ENCODE data around the gene FILIP1L. TPM values are rescaled to one million over a fixed set of nuclear protein-coding genes. Genes with fewer than 3 reads are reported as not detected.

The FILIP1L gene
- total RNA-seq, 1 donor from 2014 or later: 136 TPM

DNA sequence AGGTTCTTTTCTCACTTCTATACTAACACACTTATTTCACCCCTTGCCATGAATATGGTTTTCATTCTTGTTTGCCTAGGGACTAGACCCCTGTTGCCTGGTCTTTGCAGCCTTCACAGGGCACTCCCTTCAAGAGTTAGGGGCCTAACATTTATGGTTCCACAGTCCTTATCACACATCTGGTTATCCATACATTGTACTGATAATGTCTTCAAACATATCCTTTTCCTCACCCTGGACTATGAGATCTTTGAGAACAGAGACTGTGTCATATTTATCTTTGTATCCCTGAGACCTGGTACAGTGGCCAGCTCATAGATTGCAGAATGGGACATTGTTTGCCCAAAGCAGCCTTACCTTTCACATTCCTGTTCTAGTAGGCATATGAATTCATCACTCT, 190.4 kb downstream of the FILIP1L start:
- DNase-seq (ENCODE audit: low spot score): no peak

- DNase-seq (ENCODE audit: low spot score): no peak
Measured at GRCh38 chr3:99921986-99922385, 192.3 kb downstream of the FILIP1L start.

DNA sequence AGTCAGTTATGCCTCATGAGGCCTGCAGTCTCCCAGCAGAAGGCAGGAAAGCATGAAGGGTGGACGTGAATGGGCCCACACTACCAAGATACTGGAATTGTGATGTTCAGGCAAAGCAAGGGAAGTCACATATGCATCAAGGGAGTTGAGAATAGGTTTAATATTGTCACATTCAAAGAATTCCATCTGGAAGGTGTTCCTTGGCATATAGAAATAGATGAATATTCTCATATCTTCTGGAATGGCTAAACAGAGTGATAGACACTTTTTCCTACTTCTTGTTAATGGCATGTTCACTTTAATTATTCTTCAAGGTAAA, 193.0 kb downstream of the FILIP1L start:
- DNase-seq (ENCODE audit: low spot score): no peak

DNA sequence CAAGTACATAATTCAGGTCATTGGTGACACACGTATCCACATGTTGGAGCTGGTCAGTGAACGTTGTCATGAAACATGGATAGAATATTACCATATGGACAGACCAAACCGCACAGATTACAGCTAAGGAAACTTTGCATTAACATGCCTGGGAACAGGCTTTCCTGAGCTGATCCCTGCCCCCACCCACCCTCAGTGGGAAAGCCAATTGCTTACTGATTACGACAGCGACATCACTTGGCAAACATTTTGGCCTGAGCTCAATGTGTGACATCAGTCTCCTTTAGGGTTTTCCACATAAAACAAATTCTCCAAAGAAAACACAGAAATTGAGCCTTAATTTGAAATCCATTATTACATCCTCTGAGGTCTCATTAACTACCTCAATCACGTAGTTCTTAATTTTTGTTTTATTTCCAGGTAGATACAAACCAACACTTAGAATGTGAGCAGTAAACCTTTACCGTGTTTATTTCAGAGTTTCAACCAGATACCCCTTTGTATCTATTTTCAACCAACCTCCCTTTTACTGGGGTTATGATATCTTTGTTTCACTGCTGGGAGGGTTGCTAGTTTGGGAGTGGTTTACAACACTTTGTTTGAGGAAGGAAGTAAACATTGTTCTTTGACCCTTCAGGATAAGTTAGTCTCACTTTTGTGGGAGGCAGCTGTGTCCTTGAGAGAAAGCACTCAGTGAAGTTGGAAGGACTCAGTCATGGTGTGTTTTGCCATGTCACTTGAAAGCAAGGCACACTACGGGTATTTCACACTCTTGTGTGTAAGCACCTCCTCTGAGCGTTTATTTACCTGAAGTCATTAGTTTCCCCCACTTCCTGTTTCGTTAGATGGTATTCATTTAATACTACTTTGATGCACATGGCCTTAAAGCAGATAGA, 193.6 kb downstream of the FILIP1L start:
- peak; percentile 68 for DNase-seq (ENCODE audit: low spot score)

GRCh38 chr3:99919694-99920093, 194.6 kb downstream of the FILIP1L start:
- no peak for DNase-seq (ENCODE audit: low spot score)

GRCh38 chr3:99918715-99919114, 195.6 kb downstream of the FILIP1L start:
- no peak for DNase-seq (ENCODE audit: low spot score)

- no peak for DNase-seq (ENCODE audit: low spot score)
Measured at GRCh38 chr3:99915906-99916432, 198.3 kb downstream of the FILIP1L start.

- no peak for DNase-seq (ENCODE audit: low spot score)
Measured at GRCh38 chr3:99911433-99911832, 202.9 kb downstream of the FILIP1L start.

DNA sequence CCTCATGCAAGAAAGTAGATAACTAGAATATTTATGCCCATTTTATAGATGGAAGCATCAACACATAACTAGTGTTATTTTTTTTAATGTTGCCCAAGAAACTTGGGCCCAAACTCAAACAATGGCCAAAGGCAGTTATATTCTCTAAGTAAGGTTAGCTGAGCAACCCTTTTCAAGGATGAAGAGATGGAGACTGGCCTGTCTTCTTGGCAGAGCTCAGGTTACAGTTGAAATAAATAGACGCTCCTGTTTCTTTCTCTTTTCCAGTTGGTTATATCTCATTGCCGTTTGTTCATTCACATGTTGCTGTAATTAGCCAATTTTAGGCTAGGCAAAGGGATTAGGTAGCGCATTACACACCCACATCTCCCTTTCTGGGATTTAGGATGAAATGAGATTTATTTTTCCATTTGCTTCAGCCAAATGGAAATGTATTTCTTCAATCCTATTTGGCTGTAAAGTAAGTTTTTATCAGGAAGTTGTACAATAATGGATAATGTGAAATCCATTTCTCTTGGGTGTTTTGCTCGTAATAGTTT, 203.5 kb downstream of the FILIP1L start:
- DNase-seq (ENCODE audit: low spot score): no peak

DNA sequence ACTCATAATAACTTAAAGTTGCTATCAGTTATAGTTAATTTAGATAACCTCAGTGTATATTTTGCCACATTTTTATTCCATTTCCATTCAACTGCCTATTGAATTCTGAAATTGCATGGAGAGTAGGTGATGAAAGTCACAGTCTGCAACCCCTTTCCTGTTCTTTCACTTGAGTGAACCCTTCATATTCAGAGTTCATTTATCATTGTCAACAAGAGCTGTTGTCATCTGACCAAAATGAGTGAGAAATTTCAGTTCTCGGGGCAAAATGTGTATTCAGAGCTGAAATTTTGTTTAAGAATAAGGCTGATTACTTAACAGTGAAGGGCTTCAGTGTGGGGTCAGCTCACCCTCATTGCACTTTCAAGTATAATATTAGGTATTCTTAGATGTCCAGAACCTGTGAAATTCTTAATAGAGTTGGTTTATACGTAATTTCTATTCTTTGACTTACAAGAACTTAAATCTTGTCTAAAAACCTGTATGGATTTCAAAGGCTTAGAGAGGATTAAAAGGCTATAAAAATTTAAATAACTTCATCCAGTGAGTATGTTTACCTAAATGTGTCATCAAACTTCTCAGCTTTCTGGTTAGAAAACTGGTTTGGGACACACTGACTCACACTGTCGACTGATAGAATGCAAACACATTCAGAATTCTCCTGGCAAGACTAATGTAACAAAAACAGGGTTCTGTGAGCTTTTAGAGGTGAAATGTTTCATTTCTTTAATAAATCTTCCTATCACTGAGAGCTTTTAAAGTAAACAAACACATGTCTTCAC, 204.4 kb downstream of the FILIP1L start:
- no peak for DNase-seq (ENCODE audit: low spot score)

DNA sequence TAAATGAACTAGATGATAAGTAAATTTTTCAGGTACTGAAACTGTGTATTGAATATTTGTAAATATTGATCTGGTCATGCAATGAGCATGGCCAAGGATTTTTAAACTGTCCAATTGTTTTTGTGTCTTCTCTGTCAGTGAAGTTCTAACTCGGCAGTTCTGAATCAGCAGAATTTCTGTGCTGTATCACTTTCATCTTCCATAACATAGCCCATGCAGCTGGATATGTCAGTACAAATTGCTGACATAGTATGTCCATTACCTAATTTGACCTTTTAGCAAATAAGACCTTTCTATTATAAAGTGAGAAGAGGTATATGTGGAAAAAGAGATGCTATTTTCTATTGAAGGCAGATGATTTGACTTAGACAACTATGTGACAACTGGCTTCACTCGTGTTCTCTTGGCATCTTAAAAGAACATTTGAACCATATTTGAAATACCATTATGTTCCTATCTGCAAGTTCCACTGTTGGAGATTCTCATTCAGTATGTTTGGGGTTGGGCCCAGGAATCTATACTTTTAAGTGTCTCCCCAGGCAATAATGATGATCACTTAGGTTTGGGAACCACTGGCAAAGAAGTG, 206.2 kb downstream of the FILIP1L start:
- DNase-seq (ENCODE audit: low spot score): no peak

- DNase-seq (ENCODE audit: low spot score): no peak
Measured at GRCh38 chr3:99903869-99904268, 210.4 kb downstream of the FILIP1L start.

DNA sequence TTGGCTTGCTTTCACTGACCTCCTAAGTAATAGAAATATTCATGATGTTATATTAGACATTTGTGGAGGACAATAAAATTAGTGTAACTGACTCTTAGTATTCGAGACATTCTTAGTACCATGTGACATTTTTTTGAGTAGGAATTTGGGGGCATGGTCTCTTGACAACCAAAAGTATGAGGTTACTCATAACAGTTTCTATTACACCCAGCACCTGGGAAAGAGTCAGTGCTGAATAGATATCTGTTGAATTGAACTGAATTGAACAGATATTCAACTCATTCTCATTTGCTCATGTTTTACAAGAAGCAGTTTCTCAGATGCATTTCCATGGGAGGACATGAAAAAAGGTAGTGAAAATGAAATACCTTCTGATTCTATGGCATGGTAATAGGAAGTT, 212.2 kb downstream of the FILIP1L start:
- DNase-seq (ENCODE audit: low spot score): no peak

- no peak for DNase-seq (ENCODE audit: low spot score)
Measured at GRCh38 chr3:99901200-99901926, 212.9 kb downstream of the FILIP1L start.

DNA sequence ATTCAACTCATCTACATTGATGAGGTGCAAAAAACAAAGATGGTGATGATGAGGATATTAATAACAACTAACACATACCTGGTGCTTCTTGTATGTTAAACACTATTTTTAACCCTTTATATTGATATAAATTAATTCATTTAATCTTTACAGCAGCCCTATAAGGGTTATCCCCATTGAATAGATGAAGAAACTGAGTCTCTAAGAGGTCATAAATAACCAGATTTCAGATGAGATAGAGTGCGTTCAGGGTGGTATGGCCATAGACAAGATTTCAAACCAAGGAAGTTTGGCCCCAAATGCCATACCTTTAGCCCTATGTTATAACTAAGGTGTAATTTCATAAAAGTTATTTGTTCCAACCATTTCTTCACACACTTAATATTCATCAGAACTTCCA, 214.1 kb downstream of the FILIP1L start:
- no peak for DNase-seq (ENCODE audit: low spot score)

DNA sequence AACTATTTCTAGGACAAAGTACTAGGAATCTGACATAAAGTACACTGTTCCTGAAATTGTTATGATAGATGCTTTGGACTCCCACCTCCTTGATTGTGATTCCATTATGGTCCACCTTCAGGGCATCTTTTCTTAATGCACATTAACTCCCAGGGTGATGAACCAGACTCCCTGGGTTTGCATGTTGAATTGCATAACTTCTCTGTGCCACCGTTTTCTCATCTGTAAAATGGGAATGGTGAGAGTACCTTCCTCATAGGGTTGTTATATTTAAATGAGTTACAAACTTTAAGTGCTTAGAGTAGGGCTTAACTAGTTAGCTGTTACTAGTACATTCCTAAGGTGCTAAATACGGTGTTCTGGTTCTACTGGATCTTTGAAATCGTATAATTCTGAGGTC, 214.7 kb downstream of the FILIP1L start:
- DNase-seq (ENCODE audit: low spot score): no peak

GRCh38 chr3:99896482-99896881, 217.8 kb downstream of the FILIP1L start:
- no peak for DNase-seq (ENCODE audit: low spot score)

DNA sequence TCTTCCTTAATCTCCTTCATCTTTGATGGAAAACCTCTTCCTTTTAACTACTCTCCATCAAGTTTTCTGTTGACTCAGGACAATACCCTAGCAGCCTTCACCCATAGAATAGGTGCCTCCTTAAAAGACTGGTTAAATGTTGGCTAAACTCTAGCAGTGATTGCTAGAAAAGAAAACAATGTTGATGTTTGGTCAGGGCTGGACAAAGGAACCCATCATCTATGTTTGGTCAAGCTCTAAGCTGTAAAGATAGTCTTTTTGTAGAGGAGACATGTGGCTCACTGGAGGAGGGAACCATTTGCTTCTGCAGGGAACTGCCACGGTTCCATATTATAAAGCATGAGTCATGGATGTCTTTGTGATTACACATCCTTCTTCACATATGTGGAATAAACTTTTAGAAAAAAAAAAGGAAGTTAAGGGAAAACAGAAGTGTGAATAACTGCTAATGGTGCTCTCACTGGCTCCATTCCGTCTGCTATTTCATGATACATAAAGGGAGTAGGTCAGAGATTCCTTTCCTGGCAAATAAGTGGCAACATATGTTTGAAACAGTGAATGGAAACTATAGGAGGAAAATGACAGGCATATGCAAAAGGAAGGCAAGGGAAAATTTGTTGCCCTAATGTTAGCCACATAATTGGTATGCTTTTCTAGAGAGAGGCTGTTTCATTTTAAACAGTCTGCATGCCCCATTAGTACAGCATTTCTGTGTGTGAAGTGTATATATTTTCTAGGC, 218.4 kb downstream of the FILIP1L start:
- DNase-seq (ENCODE audit: low spot score): no peak

GRCh38 chr3:99895131-99895696, 219.1 kb downstream of the FILIP1L start:
- no peak for DNase-seq (ENCODE audit: low spot score)

GRCh38 chr3:99892332-99892731, 222.0 kb downstream of the FILIP1L start:
- no peak for DNase-seq (ENCODE audit: low spot score)
